NCI-H1436 treated with DMSO at 0.1 percent for 48 hours (cell line): Measurements from ENCODE around the gene PRKAG2.
"Not testable (repeated sequence)": the region's sequence is repeated elsewhere in the genome, so short reads cannot be mapped to it uniquely, and the experiment has no call there.

Source experiments
- DNase-seq: peaks from one replicate; lab custom pipeline; 2025; lab: John Stamatoyannopoulos, UW

Gene PRKAG2

GRCh38 chr7:151850491-151851124 is 26.3 kb downstream of the PRKAG2 start:
- DNase-seq: no peak

GRCh38 chr7:151849879-151850260 is 27.0 kb downstream of the PRKAG2 start:
- no peak for DNase-seq

GRCh38 chr7:151849008-151849878 is 27.7 kb downstream of the PRKAG2 start:
- DNase-seq: no peak

GRCh38 chr7:151847681-151848081 is 29.2 kb downstream of the PRKAG2 start:
- DNase-seq: no peak

GRCh38 chr7:151847136-151847535 is 29.8 kb downstream of the PRKAG2 start:
- no peak for DNase-seq

- no peak for DNase-seq
These were observed 31.3 kb downstream of the PRKAG2 start for GRCh38 chr7:151845412-151846205.

GRCh38 chr7:151844825-151845200 is 32.1 kb downstream of the PRKAG2 start:
- no peak for DNase-seq

GRCh38 chr7:151844071-151844824 is 32.7 kb downstream of the PRKAG2 start:
- no peak for DNase-seq

- no peak for DNase-seq
These were observed 33.7 kb downstream of the PRKAG2 start for GRCh38 chr7:151843181-151843580.

- not testable (repeated sequence) for DNase-seq
These were observed 35.4 kb downstream of the PRKAG2 start for GRCh38 chr7:151841395-151842051.

- no peak for DNase-seq
These were observed 36.6 kb downstream of the PRKAG2 start for GRCh38 chr7:151840088-151840910.

- DNase-seq: no peak
These were observed 37.4 kb downstream of the PRKAG2 start for GRCh38 chr7:151839451-151839921.

- DNase-seq: no peak
These were observed 38.0 kb downstream of the PRKAG2 start for GRCh38 chr7:151838861-151839381.

- no peak for DNase-seq
These were observed 38.8 kb downstream of the PRKAG2 start for GRCh38 chr7:151838072-151838471.

GRCh38 chr7:151837285-151838042 is 39.5 kb downstream of the PRKAG2 start:
- no peak for DNase-seq

- DNase-seq: no peak
These were observed 40.0 kb downstream of the PRKAG2 start for GRCh38 chr7:151836927-151837205.

GRCh38 chr7:151836191-151836926 is 40.6 kb downstream of the PRKAG2 start:
- no peak for DNase-seq

- no peak for DNase-seq
These were observed 41.3 kb downstream of the PRKAG2 start for GRCh38 chr7:151835636-151836035.
